Ovary (tissue), 3 donors: ENCODE results near the gene XIRP2.

ENCODE experiments used
- POLR2A ChIP-seq: fragments of 450-650 bp; IDR thresholded peaks from one replicate; pipeline ENCODE4 v1.6.1; 2017; ENCODE audit warnings: antibody characterized with exemption, mild to moderate bottlenecking, moderate library complexity
- TF ChIP-seq, protein P1 (sequence below), 3 donors: fragments of 450-650 bp in 2 of 3; fragments of 200-600 bp in 1 of 3; IDR thresholded peaks; one replicate each; pipeline versions ENCODE4 v1.5.1 to v1.8.0; 2016 to 2022; ENCODE audit warnings: antibody characterized with exemption in 3 of 3, mild to moderate bottlenecking in 1 of 3
- donor health status: DM: no; HTN: no; CAD: no.

DNA sequence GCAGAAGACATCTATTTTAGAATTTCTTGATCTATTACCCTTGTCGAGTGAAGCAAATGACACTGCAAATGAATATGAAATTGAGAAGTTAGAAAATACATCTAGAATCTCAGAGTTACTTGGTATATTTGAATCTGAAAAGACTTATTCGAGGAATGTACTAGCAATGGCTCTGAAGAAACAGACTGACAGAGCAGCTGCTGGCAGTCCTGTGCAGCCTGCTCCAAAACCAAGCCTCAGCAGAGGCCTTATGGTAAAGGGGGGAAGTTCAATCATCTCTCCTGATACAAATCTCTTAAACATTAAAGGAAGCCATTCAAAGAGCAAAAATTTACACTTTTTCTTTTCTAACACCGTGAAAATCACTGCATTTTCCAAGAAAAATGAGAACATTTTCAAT is 370.4 kb downstream of the XIRP2 start:
- TF ChIP-seq, protein P1, sequence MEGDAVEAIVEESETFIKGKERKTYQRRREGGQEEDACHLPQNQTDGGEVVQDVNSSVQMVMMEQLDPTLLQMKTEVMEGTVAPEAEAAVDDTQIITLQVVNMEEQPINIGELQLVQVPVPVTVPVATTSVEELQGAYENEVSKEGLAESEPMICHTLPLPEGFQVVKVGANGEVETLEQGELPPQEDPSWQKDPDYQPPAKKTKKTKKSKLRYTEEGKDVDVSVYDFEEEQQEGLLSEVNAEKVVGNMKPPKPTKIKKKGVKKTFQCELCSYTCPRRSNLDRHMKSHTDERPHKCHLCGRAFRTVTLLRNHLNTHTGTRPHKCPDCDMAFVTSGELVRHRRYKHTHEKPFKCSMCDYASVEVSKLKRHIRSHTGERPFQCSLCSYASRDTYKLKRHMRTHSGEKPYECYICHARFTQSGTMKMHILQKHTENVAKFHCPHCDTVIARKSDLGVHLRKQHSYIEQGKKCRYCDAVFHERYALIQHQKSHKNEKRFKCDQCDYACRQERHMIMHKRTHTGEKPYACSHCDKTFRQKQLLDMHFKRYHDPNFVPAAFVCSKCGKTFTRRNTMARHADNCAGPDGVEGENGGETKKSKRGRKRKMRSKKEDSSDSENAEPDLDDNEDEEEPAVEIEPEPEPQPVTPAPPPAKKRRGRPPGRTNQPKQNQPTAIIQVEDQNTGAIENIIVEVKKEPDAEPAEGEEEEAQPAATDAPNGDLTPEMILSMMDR (IDR thresholded peaks at IDR 0.05) = no peak
- TF ChIP-seq POLR2A = no peak
